Measurements from ENCODE around the gene ADAMTS6.
"Not testable (repeated sequence)": the region's sequence is repeated elsewhere in the genome, so short reads cannot be mapped to it uniquely, and the experiment has no call there.

The ADAMTS6 gene

DNA sequence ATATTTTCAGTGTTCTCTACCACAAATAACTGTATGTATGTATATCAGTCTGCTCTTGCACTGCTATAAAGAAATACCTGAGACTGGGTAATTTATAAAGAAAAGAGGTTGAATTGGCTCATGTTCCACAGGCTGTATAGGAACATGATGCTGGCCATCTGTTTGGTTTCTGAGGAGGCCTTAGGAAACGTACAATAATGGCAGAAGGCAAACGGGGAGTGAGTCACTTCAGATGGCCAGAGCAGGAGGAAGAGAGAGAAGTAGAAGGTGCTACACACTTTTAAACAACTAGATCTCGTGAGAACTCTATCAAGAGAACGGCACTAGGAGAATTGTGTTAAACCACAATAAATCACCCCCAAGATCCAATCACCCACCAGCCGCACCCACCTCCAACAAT, 121.7 kb downstream of the ADAMTS6 start:
- DNase-seq: no peak

DNA sequence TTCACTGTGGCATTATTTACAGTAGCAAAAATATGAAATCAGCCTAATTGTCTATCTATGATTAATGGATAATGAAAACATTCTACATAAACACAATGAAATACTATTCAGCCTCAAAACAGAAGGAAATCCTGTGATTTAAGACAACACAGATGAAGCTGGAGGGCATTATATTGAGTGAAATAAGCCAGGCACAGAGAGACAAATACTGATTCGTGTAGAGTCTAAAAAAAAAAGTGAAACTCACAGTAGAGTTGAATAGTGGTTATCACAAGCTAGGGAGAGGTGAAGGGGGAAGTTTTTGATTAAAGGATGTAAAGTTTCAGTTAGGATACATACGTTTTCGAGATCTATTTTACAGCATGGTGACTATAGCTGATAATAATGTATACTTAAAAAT, 122.2 kb downstream of the ADAMTS6 start:
- DNase-seq: no peak

- DNase-seq: no peak
Measured at GRCh38 chr5:65356274-65356673, 125.4 kb downstream of the ADAMTS6 start.

DNA sequence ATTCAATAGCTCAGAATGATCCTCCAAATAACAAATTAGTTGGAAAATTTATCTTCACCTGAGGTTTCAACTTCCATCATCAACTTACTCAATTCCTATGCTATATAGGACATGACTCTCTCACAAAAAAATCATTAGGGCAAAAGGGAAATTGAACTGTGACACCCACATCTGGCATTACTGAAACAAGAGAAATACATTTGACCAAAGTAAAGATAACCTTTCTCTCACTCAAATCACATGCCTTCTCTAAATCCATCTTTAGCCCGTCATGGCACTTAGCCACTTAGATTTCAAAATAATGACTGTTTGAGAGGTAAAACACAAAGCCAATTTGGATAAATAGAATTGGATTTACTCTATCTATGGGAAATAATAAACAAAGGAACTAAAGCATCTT, 126.4 kb downstream of the ADAMTS6 start:
- no peak for DNase-seq

- no peak for DNase-seq
Measured at GRCh38 chr5:65341835-65342234, 139.9 kb downstream of the ADAMTS6 start.

DNA sequence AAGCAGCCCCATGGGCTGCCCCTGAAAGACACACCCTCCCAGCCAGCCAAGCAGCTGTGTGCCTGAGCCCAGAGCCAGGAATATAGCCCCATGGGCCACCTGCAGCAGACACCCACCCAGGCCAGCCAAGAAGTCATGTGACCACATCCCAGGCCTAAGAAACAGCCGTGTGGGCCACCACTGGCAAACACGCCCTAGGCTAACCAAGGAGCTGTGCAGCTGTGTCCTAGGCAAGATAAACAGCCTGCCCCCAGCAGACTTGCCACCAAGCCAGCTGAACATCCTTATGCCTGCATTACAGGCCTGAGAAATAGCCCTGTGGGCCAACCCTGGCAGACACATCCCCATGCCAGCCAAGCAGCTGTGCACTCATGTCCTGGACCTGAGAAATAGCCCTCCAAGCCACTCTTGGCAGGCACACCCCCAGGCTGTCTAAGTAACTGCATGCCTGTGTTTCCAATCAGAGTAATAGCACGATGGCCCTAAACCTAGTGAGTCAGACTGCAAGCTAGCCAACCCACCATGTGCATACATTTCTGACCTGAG, 143.0 kb downstream of the ADAMTS6 start:
- DNase-seq: no peak

DNA sequence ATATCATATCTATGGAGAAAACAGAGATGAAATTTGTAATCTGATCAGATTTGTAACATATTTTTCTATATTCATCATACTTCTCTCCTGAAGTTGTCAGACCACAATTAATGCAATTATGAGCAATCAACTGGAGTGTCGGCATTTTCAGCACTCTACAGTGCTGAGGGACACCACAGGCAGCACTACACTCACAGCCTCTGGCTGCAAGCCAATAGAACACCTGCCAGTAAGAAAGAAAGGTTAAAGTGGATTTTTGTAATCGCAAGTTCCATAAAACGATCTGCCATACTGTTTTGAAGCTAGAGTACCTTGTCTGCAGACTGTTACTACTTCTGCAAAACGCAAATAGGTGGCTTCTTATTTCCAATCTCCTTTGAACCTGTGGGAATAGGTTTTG, 147.6 kb downstream of the ADAMTS6 start:
- DNase-seq: no peak

- DNase-seq: no peak
Measured at GRCh38 chr5:65332591-65332990, 149.1 kb downstream of the ADAMTS6 start.

DNA sequence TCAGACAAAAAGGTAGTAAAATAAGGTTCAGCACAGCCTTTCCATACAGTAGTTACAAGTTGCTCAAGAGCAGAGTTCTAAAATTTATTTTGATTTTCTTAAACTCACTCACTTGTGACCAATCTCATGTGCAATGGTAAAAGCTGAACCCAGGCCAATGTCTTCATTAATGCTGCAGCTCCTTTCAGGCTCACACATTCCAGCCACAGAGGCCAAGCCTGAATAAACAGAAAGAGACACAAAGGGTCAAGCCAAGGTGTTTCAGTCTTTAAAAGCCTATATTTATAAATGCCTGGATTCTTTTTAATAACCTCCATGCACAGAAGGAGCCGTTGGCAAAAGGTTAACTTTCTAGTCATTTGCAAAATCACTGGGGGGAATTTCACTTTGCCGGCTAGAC, 152.5 kb downstream of the ADAMTS6 start:
- no peak for DNase-seq

DNA sequence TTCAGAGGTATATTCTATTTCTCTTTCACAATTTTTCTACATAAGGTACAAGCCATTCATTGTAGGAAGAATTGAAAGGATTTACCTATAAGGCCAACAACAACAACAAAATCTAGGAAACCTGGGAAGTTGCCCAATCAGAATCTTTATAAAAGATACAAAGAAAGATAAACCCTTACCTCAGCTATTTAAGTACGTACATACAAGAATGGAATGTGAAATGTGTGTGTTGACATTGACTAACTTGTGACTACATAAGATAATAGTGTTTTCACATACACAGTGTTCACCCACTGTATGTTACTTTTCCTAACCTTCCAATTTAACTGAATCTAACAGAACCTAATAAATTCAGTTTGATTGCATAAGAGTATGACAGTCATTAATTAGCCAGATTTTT, 154.1 kb downstream of the ADAMTS6 start:
- no peak for DNase-seq

- no peak for DNase-seq
Measured at GRCh38 chr5:65326922-65327321, 154.8 kb downstream of the ADAMTS6 start.

GRCh38 chr5:65324226-65324625, 157.5 kb downstream of the ADAMTS6 start:
- no peak for DNase-seq

DNA sequence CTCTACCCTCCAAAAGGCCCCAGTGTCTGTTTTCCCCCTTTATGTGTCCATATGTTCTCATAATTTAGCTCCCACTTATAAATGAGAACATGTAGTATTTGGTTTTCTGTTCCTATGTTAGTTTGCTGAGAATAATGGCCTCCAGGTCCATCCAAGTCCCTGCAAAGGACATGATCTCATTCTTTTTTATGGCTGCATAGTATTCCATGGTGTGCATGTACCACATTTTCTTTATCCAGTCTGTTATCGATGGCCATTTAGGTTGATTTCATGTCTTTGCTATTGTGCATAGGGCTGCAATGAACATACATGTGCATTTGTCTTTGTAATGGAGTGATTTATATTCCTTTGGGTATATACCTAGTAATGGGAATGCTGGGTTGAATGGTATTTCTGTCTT, 161.0 kb downstream of the ADAMTS6 start:
- not testable (repeated sequence) for DNase-seq

DNA sequence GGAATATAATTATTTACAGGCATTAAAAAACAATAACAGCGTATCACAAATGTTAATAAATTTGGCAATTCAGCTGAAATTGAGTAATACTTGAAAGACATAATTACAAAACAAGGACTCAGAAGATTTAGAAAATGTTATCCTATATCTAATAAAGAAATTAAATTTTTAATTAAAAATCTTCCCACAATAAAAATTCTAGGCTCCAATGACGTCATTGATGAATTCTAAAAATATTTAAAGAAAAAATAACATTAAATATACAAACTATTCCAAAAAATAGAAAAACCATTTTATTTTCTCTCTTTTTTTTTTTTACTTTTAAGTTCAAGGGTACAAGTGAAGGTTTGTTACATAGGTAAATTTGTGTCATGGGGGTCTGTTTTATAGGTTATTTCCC, 161.5 kb downstream of the ADAMTS6 start:
- DNase-seq: no peak

- no peak for DNase-seq
Measured at GRCh38 chr5:65307931-65308330, 173.8 kb downstream of the ADAMTS6 start.

DNA sequence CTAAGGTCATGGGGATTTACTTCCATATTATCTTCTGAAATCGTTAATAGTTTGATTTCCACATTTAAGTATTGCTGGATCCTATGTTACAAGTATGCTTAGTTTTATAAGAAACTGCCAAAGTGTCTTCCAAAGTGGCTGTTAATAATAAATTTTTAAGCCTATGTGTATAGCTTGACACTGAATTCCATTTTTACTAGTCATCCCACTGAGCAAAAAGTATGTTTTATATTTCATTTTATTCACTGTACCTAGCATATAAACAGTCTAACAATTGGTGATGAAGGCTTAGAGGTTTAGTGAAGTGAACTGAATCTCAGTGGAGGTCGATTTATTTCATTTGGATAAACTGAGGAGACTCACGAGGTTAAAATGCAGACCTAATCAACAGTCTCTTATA, 174.6 kb downstream of the ADAMTS6 start:
- DNase-seq: no peak

GRCh38 chr5:65305913-65306312, 175.8 kb downstream of the ADAMTS6 start:
- no peak for DNase-seq

GRCh38 chr5:65299861-65300260, 181.9 kb downstream of the ADAMTS6 start:
- DNase-seq: no peak

GRCh38 chr5:65296067-65296466, 185.7 kb downstream of the ADAMTS6 start:
- no peak for DNase-seq

- no peak for DNase-seq
Measured at GRCh38 chr5:65292196-65292595, 189.5 kb downstream of the ADAMTS6 start.

GRCh38 chr5:65290677-65291076, 191.0 kb downstream of the ADAMTS6 start:
- DNase-seq: no peak

- DNase-seq: no peak
Measured at GRCh38 chr5:65288657-65289056, 193.1 kb downstream of the ADAMTS6 start.

- no peak for DNase-seq
Measured at GRCh38 chr5:65279603-65280002, 202.1 kb downstream of the ADAMTS6 start.

- no peak for DNase-seq
Measured at GRCh38 chr5:65276178-65276890, 205.4 kb downstream of the ADAMTS6 start.

DNA sequence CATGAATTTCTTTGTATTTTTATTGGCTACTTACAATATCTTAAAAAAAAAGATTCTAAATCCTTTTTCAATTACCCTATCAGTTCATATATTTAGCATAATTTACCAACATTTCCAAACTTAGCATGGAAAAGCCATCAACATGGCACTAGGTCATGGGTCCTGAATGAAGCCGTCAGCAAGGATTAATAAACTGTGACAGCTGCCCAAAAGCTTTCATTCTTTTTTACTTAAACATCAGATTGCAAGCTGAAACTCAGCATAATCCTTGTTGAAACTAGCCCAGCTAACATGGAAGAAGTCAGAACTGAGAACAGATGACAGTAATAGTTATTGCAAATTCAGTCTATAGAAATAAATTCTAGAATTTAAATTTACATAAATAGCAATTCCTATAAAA, 209.8 kb downstream of the ADAMTS6 start:
- no peak for DNase-seq
